Stimulated activated CD8-positive, alpha-beta memory T cell treated with anti-CD3 and anti-CD28 coated beads, Interleukin-15, amount 100 ng/mL, for 48 hours (primary cell): Measurements from ENCODE around the gene CACNA2D2.

Experiments
- DNase-seq, 2 donors: peaks; one replicate each; pipeline ENCODE4 v3.0.0-alpha.2; 2020; ENCODE audit warnings: low read depth in 2 of 2

Gene CACNA2D2

GRCh38 chr3:50371133-50371685 lies 132.2 kb downstream of the CACNA2D2 start:
- DNase-seq: no peak

DNA sequence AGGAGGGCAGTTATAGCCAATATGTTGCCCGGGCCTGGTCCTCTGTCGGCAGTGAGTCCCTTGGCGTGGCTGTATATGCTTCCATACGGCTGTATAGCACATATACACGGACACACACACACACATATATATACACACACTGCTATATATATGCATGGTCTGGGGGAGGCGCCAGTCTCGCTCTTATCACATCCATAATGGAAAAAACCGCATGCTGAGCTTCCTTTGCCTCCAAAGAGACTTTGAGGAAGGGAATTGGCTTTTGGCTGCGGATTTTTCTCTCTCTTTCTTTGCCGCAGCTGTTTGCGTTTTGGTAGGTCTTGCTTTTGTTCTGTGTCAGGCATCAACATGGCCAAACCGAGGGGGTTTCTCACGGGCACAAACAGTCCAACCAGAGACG lies 132.8 kb downstream of the CACNA2D2 start:
- no peak for DNase-seq

GRCh38 chr3:50369012-50369670 lies 134.3 kb downstream of the CACNA2D2 start:
- no peak for DNase-seq

DNA sequence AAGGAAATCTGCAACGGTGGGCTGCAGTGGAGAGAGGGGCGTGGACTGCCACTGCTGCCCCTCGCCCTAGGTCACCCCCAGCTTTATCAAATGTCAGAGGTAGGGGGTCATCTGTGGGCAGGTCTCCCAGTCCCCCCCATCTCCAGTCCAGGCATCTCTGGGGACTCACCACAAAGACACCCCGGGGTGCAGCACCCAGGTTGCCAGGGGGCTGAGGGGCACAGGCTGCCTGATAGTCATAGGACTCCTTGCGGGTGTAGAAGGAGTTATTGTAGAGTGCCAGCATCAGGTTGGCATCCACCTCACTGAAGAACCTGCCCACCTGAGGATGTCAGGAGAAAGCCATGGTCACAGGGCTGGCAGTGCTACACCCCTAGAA lies 137.6 kb downstream of the CACNA2D2 start:
- no peak for DNase-seq

- DNase-seq: peak; percentile 84 to 89
Observed at GRCh38 chr3:50365080-50365841, 138.2 kb downstream of the CACNA2D2 start.

DNA sequence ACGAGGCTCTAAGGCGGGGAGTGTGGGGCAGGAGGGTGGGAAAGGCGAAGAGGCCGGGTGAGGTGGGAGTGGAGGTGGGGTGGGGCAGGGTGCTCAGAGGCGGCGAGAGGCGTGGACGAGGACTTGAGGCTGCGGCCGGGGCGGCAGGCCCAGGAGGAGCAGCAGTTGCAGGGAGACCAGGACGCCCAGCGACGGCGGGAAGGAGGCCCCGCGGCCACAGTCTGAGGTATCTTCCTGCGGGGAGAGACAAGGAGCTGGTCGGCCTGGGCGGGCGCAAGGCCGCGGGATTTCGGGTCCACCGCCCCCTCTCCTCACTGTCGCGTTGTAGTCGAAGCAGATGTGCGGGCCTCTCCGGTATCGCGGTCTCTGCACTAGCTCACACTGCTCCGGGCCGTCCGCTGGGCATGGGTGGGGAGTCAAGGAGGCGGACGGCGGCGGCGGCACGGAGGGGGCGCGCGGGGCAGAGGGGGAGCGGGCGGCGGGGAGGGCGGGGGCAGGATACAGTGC lies 138.8 kb downstream of the CACNA2D2 start:
- DNase-seq: no peak

DNA sequence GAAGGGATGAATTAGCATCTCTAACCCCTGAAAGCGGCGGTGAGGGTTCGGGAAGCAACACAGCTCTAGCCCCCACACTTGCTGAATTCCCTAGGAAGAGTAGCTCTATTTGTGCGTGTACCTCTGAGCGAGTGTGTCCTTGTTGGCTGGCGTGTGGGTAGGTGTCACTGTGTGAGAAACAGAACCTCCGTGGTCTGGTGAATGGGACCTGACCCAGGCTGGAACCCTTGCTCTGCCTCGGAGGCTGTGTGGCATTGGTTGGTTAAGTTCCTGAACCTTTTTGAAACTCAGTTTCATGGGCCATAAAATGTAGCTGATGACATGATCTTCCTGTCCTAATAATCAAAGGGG lies 143.7 kb downstream of the CACNA2D2 start:
- no peak for DNase-seq

- peak; percentile 92 to 94 for DNase-seq
Observed at GRCh38 chr3:50358911-50359759, 144.3 kb downstream of the CACNA2D2 start, which contains the start of gene TMEM115. TSS of gene TMEM115 (minus strand) at chr3:50359521. CDS start at chr3:50359063, 458 bp downstream.

- no peak for DNase-seq
Observed at GRCh38 chr3:50358355-50358910, 145.0 kb downstream of the CACNA2D2 start.

DNA sequence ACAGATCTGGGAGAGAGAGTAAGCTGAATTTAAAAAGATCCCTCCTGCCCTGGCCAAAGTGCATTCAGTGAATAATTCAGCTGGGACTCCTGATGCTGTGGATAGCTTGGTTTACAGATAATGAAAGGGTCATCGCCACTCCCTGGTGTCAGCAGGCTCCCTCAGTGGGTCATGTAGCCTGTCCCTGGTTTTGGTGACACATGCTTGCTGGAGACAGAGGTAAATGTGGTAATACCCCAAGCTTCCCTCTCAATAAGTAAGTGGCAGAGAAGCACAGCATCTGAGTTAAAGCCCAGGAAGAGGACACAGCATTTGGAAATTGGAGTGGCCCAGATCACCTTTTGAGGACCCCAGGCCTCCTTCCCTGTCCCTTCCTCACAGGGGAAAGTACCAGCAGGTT lies 146.0 kb downstream of the CACNA2D2 start:
- no peak for DNase-seq

DNA sequence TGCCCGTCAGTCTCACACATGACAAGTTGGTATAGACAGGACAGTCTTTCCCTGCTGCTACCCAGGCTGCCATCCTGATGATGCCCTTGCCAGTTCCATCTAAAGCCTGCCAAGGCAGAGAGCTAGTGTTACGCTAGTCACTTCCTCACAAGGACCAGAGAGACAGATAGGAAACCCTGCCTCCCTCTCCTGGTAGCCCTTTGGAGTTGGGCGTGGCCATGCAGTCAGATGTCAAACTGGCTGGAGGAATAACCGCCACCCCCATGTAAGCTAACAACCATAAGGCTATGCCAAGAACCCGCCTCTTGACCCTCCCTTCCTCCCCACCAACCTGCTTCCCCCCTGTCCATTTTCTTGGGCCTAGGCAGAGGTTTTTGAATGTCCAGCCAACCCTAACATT lies 146.9 kb downstream of the CACNA2D2 start:
- DNase-seq: no peak

DNA sequence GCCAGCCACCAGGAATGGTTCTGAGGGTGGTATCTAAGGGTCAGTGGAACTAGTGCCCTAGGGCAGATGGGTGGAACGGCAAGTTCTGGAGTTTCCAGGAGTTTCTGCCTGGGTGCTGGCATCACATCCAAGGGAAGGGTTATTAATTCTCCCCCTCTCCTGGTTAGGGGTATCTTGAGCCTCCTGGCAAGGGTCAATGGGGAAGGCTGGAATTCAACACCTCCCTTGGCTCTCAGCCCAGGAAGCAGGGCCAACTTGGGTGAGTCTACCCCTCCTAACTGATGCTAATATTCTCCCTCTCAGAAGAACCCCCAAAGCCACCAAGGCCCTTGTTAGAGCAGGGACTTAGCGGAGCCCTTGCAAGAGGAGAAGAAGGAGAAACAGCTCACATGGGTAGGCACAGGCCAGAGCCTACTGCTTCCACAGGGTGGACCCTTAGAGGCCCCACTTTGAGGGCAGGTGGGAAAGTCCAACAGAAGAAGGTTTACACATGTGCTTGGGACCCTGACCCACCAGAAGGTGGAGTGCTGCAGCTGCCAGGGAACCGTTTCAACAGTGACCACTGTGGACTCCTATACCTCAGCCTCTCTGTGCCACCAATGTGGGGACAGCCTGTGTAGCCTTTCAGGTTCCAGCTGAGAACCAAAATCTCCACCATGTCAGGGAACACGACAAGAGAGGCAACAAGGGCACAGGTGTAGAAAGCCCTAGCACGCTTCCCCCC lies 147.4 kb downstream of the CACNA2D2 start:
- DNase-seq: no peak

- DNase-seq: no peak
Observed at GRCh38 chr3:50354850-50355249, 148.6 kb downstream of the CACNA2D2 start.

GRCh38 chr3:50354186-50354764 lies 149.2 kb downstream of the CACNA2D2 start:
- no peak for DNase-seq

GRCh38 chr3:50353245-50354004 lies 150.0 kb downstream of the CACNA2D2 start:
- no peak for DNase-seq

DNA sequence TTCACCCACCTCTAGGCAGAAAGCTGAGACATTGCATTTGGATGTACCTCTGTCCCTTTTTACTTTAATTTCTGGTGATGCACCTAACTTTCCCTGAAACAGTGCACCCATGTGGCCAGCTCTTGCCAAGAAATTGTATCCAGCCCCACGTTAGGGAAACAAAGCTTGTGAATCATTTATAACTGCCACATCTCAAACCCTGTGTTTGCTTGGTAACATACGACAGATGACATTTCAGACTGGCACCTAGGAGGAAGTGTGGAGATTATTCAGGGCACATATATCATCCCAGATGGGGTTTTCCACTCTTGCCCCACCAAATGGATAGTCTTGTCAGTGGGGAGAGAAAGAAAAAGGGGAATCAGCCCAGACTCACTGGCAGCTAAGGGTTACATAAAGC lies 150.7 kb downstream of the CACNA2D2 start:
- DNase-seq: no peak

- no peak for DNase-seq
Observed at GRCh38 chr3:50351323-50351697, 152.1 kb downstream of the CACNA2D2 start.

- peak; percentile 99 to 100 for DNase-seq
Observed at GRCh38 chr3:50350527-50351322, 152.7 kb downstream of the CACNA2D2 start, which contains the start of the genes CYB561D2 and NPRL2. TSS of gene CYB561D2 (plus strand) at chr3:50350862. CDS start at chr3:50351434, 572 bp downstream. TSS of gene NPRL2 (minus strand) at chr3:50350775. CDS start at chr3:50350652, 123 bp downstream.

- DNase-seq: no peak
Observed at GRCh38 chr3:50350213-50350526, 153.3 kb downstream of the CACNA2D2 start.
